ENCODE results near the gene PPFIA2.

PPFIA2 gene

GRCh38 chr12:81644503-81644902, 114.6 kb downstream of the PPFIA2 start:
- no CpG with 5 or more reads among the region's 1 CpG for WGBS
- no peak overlapping the region for H3K4me2 ChIP-seq (ENCODE audit: low read length, poor library complexity, severe bottlenecking)
- DNase-seq, result peak; percentile 43
- H3K27ac ChIP-seq (ENCODE audit: low read length, poor library complexity, severe bottlenecking), result no peak overlapping the region
- no peak overlapping the region for H3K14ac ChIP-seq (ENCODE audit: low read length in 2 of 2)
- no peaks in the 10 kb centered on the region for H3K4me1 ChIP-seq (ENCODE audit: control insufficient read depth, insufficient read depth, low read depth, low read length)
- H2AFZ ChIP-seq (ENCODE audit: low read depth, low read length), result no peak overlapping the region
- H2AK5ac ChIP-seq (ENCODE audit: low read length, severe bottlenecking), result no peak overlapping the region
- H3K27me3 ChIP-seq (ENCODE audit: control insufficient read depth in 1 of 2, insufficient read depth in 1 of 2, low read length in 2 of 2), result peaks cover 0 to 8% of the 10 kb centered on the region in 2 experiments
- no peaks in the 10 kb centered on the region for H3K9me3 ChIP-seq (ENCODE audit: control insufficient read depth, low read length)
- H3K9ac ChIP-seq (ENCODE audit: low read length), result no peak overlapping the region
- H3K23ac ChIP-seq (ENCODE audit: low read length in 2 of 2), result no peak overlapping the region
- H2BK12ac ChIP-seq (ENCODE audit: low read length in 2 of 2), result no peak overlapping the region
- no peak overlapping the region for H3K18ac ChIP-seq (ENCODE audit: low read depth in 1 of 2, low read length in 2 of 2)
- H4K8ac ChIP-seq (ENCODE audit: low read length), result no peak overlapping the region
- no peak overlapping the region for H3K4me3 ChIP-seq (ENCODE audit: insufficient read depth in 1 of 2, low read depth in 1 of 2, low read length in 2 of 2)
- no peaks in the 10 kb centered on the region for H3K36me3 ChIP-seq (ENCODE audit: control insufficient read depth in 1 of 2, insufficient read depth in 2 of 2, low read depth in 1 of 2, low read length in 2 of 2)
- no peaks in the 10 kb centered on the region for H3K79me1 ChIP-seq (replicated peaks; ENCODE audit: low read length, poor library complexity, severe bottlenecking)
- H2BK15ac ChIP-seq (ENCODE audit: low read depth, poor library complexity, severe bottlenecking), result no peak overlapping the region
- H2BK5ac ChIP-seq (ENCODE audit: low read depth, low read length, poor library complexity, severe bottlenecking), result no peak overlapping the region
- no peak overlapping the region for H3K4ac ChIP-seq (ENCODE audit: low read depth in 1 of 2, low read length in 2 of 2)
- H2BK120ac ChIP-seq (ENCODE audit: low read depth, low read length), result no peak overlapping the region
- H4K91ac ChIP-seq (ENCODE audit: low read length), result no peak overlapping the region

GRCh38 chr12:81639196-81639595, 120.0 kb downstream of the PPFIA2 start:
- no peak overlapping the region for H3K4me2 ChIP-seq (ENCODE audit: low read length, poor library complexity, severe bottlenecking)
- no peak overlapping the region for H2AK5ac ChIP-seq (ENCODE audit: low read length, severe bottlenecking)
- no peak for DNase-seq
- no peak overlapping the region for H3K4ac ChIP-seq (ENCODE audit: low read depth in 1 of 2, low read length in 2 of 2)
- H3K9me3 ChIP-seq (ENCODE audit: control insufficient read depth, low read length), result no peaks in the 10 kb centered on the region
- no peak overlapping the region for H2BK12ac ChIP-seq (ENCODE audit: low read length in 2 of 2)
- no peak overlapping the region for H4K91ac ChIP-seq (ENCODE audit: low read length)
- no peaks in the 10 kb centered on the region for H3K79me1 ChIP-seq (replicated peaks; ENCODE audit: low read length, poor library complexity, severe bottlenecking)
- H3K23ac ChIP-seq (ENCODE audit: low read length in 2 of 2), result no peak overlapping the region
- no peak overlapping the region for H4K8ac ChIP-seq (ENCODE audit: low read length)
- H3K36me3 ChIP-seq (ENCODE audit: control insufficient read depth in 1 of 2, insufficient read depth in 2 of 2, low read depth in 1 of 2, low read length in 2 of 2), result no peaks in the 10 kb centered on the region
- H3K4me3 ChIP-seq (ENCODE audit: insufficient read depth in 1 of 2, low read depth in 1 of 2, low read length in 2 of 2), result no peak overlapping the region
- no peak overlapping the region for H2BK120ac ChIP-seq (ENCODE audit: low read depth, low read length)
- no peak overlapping the region for H3K9ac ChIP-seq (ENCODE audit: low read length)
- no CpG with 5 or more reads among the region's 1 CpG for WGBS
- H3K4me1 ChIP-seq (ENCODE audit: control insufficient read depth, insufficient read depth, low read depth, low read length), result no peaks in the 10 kb centered on the region
- H2AFZ ChIP-seq (ENCODE audit: low read depth, low read length), result no peak overlapping the region
- H3K14ac ChIP-seq (ENCODE audit: low read length in 2 of 2), result no peak overlapping the region
- no peak overlapping the region for H3K18ac ChIP-seq (ENCODE audit: low read depth in 1 of 2, low read length in 2 of 2)
- no peaks in the 10 kb centered on the region for H3K27me3 ChIP-seq (ENCODE audit: control insufficient read depth in 1 of 2, insufficient read depth in 1 of 2, low read length in 2 of 2)
- H2BK15ac ChIP-seq (ENCODE audit: low read depth, poor library complexity, severe bottlenecking), result no peak overlapping the region
- no peak overlapping the region for H3K27ac ChIP-seq (ENCODE audit: low read length, poor library complexity, severe bottlenecking)
- no peak overlapping the region for H2BK5ac ChIP-seq (ENCODE audit: low read depth, low read length, poor library complexity, severe bottlenecking)

- Histone ChIP-seq H3K36me3 (ENCODE audit: control insufficient read depth in 1 of 2, insufficient read depth in 2 of 2, low read depth in 1 of 2, low read length in 2 of 2) (no peaks in the 10 kb centered on the region), H4K91ac (ENCODE audit: low read length) (no peak overlapping the region), H3K4me2 (ENCODE audit: low read length, poor library complexity, severe bottlenecking) (no peak overlapping the region), H2AFZ (ENCODE audit: low read depth, low read length) (no peak overlapping the region), H3K18ac (ENCODE audit: low read depth in 1 of 2, low read length in 2 of 2) (no peak overlapping the region), H3K27ac (ENCODE audit: low read length, poor library complexity, severe bottlenecking) (no peak overlapping the region), H2BK15ac (ENCODE audit: low read depth, poor library complexity, severe bottlenecking) (no peak overlapping the region), H2BK5ac (ENCODE audit: low read depth, low read length, poor library complexity, severe bottlenecking) (no peak overlapping the region), H3K27me3 (ENCODE audit: control insufficient read depth in 1 of 2, insufficient read depth in 1 of 2, low read length in 2 of 2) (no peaks in the 10 kb centered on the region), H3K4ac (ENCODE audit: low read depth in 1 of 2, low read length in 2 of 2) (no peak overlapping the region), H3K23ac (ENCODE audit: low read length in 2 of 2) (no peak overlapping the region), H4K8ac (ENCODE audit: low read length) (no peak overlapping the region), H3K4me1 (ENCODE audit: control insufficient read depth, insufficient read depth, low read depth, low read length) (no peaks in the 10 kb centered on the region), H3K14ac (ENCODE audit: low read length in 2 of 2) (no peak overlapping the region), H3K9me3 (ENCODE audit: control insufficient read depth, low read length) (no peaks in the 10 kb centered on the region), H3K9ac (ENCODE audit: low read length) (no peak overlapping the region), H2AK5ac (ENCODE audit: low read length, severe bottlenecking) (no peak overlapping the region), H3K4me3 (ENCODE audit: insufficient read depth in 1 of 2, low read depth in 1 of 2, low read length in 2 of 2) (no peak overlapping the region), H2BK120ac (ENCODE audit: low read depth, low read length) (no peak overlapping the region), H3K79me1 (replicated peaks; ENCODE audit: low read length, poor library complexity, severe bottlenecking) (no peaks in the 10 kb centered on the region), H2BK12ac (ENCODE audit: low read length in 2 of 2) (no peak overlapping the region)
- no peak for DNase-seq
Measured at GRCh38 chr12:81633127-81633526, 126.0 kb downstream of the PPFIA2 start.

GRCh38 chr12:81627336-81628189, 131.6 kb downstream of the PPFIA2 start:
- Histone ChIP-seq H2BK5ac (ENCODE audit: low read depth, low read length, poor library complexity, severe bottlenecking) (no peak overlapping the region), H3K9me3 (ENCODE audit: control insufficient read depth, low read length) (no peaks in the 10 kb centered on the region), H3K79me1 (replicated peaks; ENCODE audit: low read length, poor library complexity, severe bottlenecking) (no peaks in the 10 kb centered on the region), H2BK15ac (ENCODE audit: low read depth, poor library complexity, severe bottlenecking) (no peak overlapping the region), H3K18ac (ENCODE audit: low read depth in 1 of 2, low read length in 2 of 2) (no peak overlapping the region), H3K4ac (ENCODE audit: low read depth in 1 of 2, low read length in 2 of 2) (no peak overlapping the region), H3K27ac (ENCODE audit: low read length, poor library complexity, severe bottlenecking) (no peak overlapping the region), H2AFZ (ENCODE audit: low read depth, low read length) (no peak overlapping the region), H3K4me2 (ENCODE audit: low read length, poor library complexity, severe bottlenecking) (no peak overlapping the region), H4K8ac (ENCODE audit: low read length) (no peak overlapping the region), H3K23ac (ENCODE audit: low read length in 2 of 2) (no peak overlapping the region), H3K4me3 (ENCODE audit: insufficient read depth in 1 of 2, low read depth in 1 of 2, low read length in 2 of 2) (no peak overlapping the region), H3K9ac (ENCODE audit: low read length) (peak overlapping the region; percentile 20), H2BK120ac (ENCODE audit: low read depth, low read length) (no peak overlapping the region), H3K36me3 (ENCODE audit: control insufficient read depth in 1 of 2, insufficient read depth in 2 of 2, low read depth in 1 of 2, low read length in 2 of 2) (no peaks in the 10 kb centered on the region), H2AK5ac (ENCODE audit: low read length, severe bottlenecking) (no peak overlapping the region), H3K27me3 (ENCODE audit: control insufficient read depth in 1 of 2, insufficient read depth in 1 of 2, low read length in 2 of 2) (no peaks in the 10 kb centered on the region), H3K14ac (ENCODE audit: low read length in 2 of 2) (no peak overlapping the region), H3K4me1 (ENCODE audit: control insufficient read depth, insufficient read depth, low read depth, low read length) (no peaks in the 10 kb centered on the region), H2BK12ac (ENCODE audit: low read length in 2 of 2) (no peak overlapping the region), H4K91ac (ENCODE audit: low read length) (no peak overlapping the region)
- WGBS, result 42% methylated on average over 3 of the region's 4 CpGs
- DNase-seq, result peak; percentile 50
